Psoas muscle (tissue), 8 donors: Measurements from ENCODE around the gene EHD4. TPM values are rescaled to one million over a fixed set of nuclear protein-coding genes. Genes with fewer than 3 reads are reported as not detected.

Experiments
- ATAC-seq, 4 donors: fragments of 200-7000 bp; cut with Tn5 transposase; one replicate each; pipeline ENCODE4 v1.9.1; 2020; ENCODE audit warnings: moderate library complexity in 3 of 4, mild to moderate bottlenecking in 2 of 4
- DNase-seq, 2 donors: peaks; one replicate each; pipeline ENCODE4 v3.0.0-alpha.2; 2020
- H3K27ac ChIP-seq: fragments of 200-600 bp; one replicate; pipeline ENCODE4 v1.8.0; 2022
- H3K27me3 ChIP-seq, 3 donors: fragments of 200-600 bp in 1 of 3; one replicate each; pipeline versions ENCODE4 v1.6.1 to v1.8.0; 2013 to 2022; ENCODE audit warnings: low read length in 2 of 3, mild to moderate bottlenecking in 2 of 3, moderate library complexity in 1 of 3; ENCODE audit not compliant: insufficient read depth in 3 of 3
- H3K36me3 ChIP-seq, 2 donors: fragments of 200-600 bp in 1 of 2; one replicate each; pipeline versions ENCODE4 v1.6.1 to v1.8.0; 2013 to 2022; ENCODE audit warnings: low read depth in 1 of 2, mild to moderate bottlenecking in 1 of 2, moderate library complexity in 1 of 2; ENCODE audit not compliant: insufficient read depth in 1 of 2
- H3K4me1 ChIP-seq: fragments of 200-600 bp; one replicate; pipeline ENCODE4 v1.8.0; 2022
- H3K4me3 ChIP-seq: fragments of 200-600 bp; one replicate; pipeline ENCODE4 v1.8.0; 2022; ENCODE audit warnings: mild to moderate bottlenecking
- H3K9me3 ChIP-seq: fragments of 200-600 bp; one replicate; pipeline ENCODE4 v1.8.0; 2022
- WGBS, 3 donors: extraction: QIAGEN DNeasy Blood & Tissue Kit; methylation state at CpG; one replicate each; pipeline versions ENCODE4 v1.1.6 to v1.1.7; 2013; 5-methylcytosine and 5-hydroxymethylcytosine counted together
- intact Hi-C, 2 donors: fragments of 100-400 bp; cut with DNase I; formaldehyde crosslinking; loops; one replicate each; pipeline versions ENCODE4 v1.11.0 to v1.14.2; 2022
- polyA plus RNA-seq, 3 donors: library from polyadenylated mRNA; stranded (reverse); fragments of 200-250 nt; gene quantifications; one replicate each; pipeline ENCODE4 v1.2.3, GENCODE V29; 2013
- total RNA-seq, 4 donors: library from RNA; stranded (reverse); fragmentation: NEBNext Ultra II Directional in 2 of 4; extraction: Animal tissue kit (Norgen Biotek cat#: 25700) in 2 of 4; gene quantifications; one replicate each; pipeline versions ENCODE4 v1.2.1 to v1.2.4, GENCODE V29; 2021 to 2023
- TF ChIP-seq, protein P1 (sequence below): fragments of 200-600 bp; IDR thresholded peaks from one replicate; pipeline ENCODE4 v1.8.0; 2022; ENCODE audit warnings: antibody characterized with exemption
- donor health status: healthy with polysubstance abuse.
- donor health status: DM: no; HTN: no; CAD: no; lungs with moderate emphysema.
- donor health status: Bipolar disorder and iron deficiency.
- donor health status: healthy.
- donor health status: DM: yes; HTN: yes; CAD: no.
- donor health status: DM: no; HTN: no; CAD: no.
- donor health status: DM: no; HTN: no; CAD: no.
- donor health status: DM: yes; HTN: yes; CAD: no.

The EHD4 gene
- total and polyA plus RNA-seq, 7 donors, result 1.7 to 9.6 (median 5.3) TPM

DNA sequence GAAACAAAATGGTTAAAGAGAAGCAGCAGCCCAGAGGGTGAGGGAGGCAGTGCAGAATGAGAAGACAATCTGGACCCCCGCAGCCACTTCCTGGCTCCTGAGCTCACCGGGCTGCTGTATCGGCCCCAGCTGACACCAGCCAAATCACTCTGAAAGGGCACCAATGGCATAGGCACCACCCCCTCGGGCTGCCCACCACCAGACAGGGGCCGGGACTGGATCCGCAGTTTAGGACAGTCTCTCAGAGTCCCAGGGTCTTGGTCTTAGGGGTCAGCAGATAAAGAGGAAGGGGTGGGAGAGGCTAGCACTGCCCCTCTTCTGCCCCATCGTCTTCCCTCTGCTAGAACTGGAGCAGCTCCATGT is 17.9 kb upstream of the EHD4 start:
- 57 to 65% (median 60%) methylated on average over 7 of the region's 7 CpGs for WGBS, 3 donors
- intact Hi-C loops, result no loop called here
- Histone ChIP-seq H3K9me3 (no peaks in the 10 kb centered on the region), H3K4me1 (no peaks in the 10 kb centered on the region), H3K27me3 (no peaks in the 10 kb centered on the region), H3K27ac (no peak overlapping the region), H3K36me3 (no peaks in the 10 kb centered on the region), H3K4me3 (no peak overlapping the region)
- TF ChIP-seq, protein P1, sequence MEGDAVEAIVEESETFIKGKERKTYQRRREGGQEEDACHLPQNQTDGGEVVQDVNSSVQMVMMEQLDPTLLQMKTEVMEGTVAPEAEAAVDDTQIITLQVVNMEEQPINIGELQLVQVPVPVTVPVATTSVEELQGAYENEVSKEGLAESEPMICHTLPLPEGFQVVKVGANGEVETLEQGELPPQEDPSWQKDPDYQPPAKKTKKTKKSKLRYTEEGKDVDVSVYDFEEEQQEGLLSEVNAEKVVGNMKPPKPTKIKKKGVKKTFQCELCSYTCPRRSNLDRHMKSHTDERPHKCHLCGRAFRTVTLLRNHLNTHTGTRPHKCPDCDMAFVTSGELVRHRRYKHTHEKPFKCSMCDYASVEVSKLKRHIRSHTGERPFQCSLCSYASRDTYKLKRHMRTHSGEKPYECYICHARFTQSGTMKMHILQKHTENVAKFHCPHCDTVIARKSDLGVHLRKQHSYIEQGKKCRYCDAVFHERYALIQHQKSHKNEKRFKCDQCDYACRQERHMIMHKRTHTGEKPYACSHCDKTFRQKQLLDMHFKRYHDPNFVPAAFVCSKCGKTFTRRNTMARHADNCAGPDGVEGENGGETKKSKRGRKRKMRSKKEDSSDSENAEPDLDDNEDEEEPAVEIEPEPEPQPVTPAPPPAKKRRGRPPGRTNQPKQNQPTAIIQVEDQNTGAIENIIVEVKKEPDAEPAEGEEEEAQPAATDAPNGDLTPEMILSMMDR, result no peak
- peak in 1 of 2 donors; percentile 31 for DNase-seq
- no peak for ATAC-seq

DNA sequence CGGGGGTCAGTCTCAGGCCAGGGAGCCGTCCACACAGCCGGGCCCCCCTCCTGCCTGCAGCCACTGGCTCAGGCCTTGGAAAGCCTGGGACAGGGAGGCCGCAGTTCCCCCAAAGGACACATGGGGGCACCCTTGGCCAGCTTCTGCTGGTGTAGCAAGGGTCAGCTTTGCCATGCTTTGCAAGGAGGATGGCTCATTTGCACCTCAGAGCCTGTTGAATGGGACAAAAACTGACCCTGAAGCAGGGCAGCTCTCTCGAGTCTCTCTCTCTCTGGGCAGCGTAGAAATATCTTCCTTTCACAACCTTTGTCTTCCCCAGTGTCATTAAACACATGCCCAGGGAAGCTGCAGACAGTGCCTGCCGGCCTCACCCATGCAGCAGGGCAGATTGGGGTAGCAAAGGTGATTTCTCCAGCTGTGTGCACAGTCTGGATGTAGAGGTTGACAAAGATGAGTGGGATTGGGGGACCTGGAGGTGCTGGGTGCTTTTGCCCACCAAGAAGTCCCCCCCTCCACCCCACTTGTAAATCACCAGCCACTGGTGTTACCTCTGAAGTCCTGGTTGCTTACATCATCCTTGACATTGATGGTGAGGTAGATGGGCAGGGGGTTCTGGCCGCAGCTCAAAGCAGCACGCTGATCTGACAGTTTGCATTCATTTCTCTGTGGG is 17.4 kb upstream of the EHD4 start:
- Histone ChIP-seq H3K36me3 (no peaks in the 10 kb centered on the region), H3K9me3 (no peaks in the 10 kb centered on the region), H3K27me3 (no peaks in the 10 kb centered on the region), H3K4me3 (no peak overlapping the region), H3K27ac (no peak overlapping the region), H3K4me1 (no peaks in the 10 kb centered on the region)
- ATAC-seq (peak; percentile 90 to 98 (median 96)), DNase-seq (peak; percentile 82 to 91)
- TF ChIP-seq, protein P1, result peak; percentile 99
- intact Hi-C loops, result loop anchor here (1.0 to 10.0 kb wide), 4 partner anchors 68 to 145 kb away; no protein-coding TSS in a partner anchor
- 20 to 24% (median 22%) methylated on average over 9 of the region's 9 CpGs for WGBS, 3 donors

DNA sequence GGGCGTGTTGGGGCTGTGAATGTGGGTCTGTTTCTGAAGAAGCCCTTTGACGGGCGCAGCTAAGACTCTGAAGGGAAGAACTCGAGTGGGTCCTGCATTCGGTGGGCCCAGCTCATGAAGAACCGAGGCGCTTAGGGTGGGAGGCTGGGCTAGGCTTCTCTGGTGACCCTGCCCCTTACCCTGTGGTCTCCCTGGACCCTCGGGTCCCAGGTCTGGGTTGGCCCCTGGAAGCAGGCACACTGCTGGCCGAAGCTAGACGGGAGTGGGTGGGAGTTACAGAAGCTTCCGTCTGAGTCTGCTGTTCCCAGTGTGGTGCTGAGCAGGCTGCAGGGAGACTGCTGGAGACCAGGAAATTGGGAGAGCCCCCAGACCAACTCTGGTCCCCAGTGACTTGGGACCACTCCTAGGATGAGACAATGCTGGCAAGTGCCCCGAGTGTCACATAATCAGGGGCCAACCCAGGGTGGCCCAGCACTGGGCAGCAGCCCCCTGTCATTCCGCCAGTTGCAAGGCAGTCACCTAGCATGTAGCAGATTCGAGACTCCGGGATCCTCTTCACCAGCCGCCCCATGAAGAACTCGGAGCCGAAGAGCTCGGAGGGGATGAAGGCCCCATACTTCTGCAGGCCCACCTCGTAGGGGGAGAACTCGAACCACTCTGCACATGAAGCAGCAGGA is 16.7 kb upstream of the EHD4 start:
- intact Hi-C loops, result loop anchor here (1.0 to 10.0 kb wide), 4 partner anchors 68 to 146 kb away; no protein-coding TSS in a partner anchor
- 74 to 78% (median 77%) methylated on average over 21 of the region's 21 CpGs for WGBS, 3 donors
- peak in 3 of 4 donors; percentile 6 to 18 (median 16) for ATAC-seq
- Histone ChIP-seq H3K27ac (no peak overlapping the region), H3K36me3 (no peaks in the 10 kb centered on the region), H3K4me1 (no peaks in the 10 kb centered on the region), H3K9me3 (no peaks in the 10 kb centered on the region), H3K4me3 (no peak overlapping the region), H3K27me3 (no peaks in the 10 kb centered on the region)
- TF ChIP-seq, protein P1, result no peak
- peak in 1 of 2 donors; percentile 34 for DNase-seq

DNA sequence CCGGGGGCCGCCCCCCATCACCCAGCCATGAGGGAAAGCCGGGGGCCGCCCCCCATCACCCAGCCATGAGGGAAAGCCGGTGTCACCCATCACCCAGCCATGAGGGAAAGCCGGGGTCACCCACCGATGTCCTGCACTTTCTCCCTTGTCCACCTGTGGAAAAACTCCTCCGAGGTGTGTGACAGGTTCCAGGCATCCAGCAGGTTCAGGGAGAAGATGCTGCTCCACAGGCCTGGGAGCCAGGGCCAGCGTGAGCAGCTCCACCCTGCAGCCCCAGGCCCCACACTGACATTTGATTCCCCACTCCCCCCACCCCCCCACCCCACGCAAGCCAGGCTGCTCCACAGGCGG is 15.5 kb upstream of the EHD4 start:
- DNase-seq (peak in 1 of 2 donors; percentile 35), ATAC-seq (no peak)
- no peaks in the 10 kb centered on the region for H3K27me3 ChIP-seq
- no peak overlapping the region for H3K27ac ChIP-seq
- no peak overlapping the region for H3K4me3 ChIP-seq
- intact Hi-C loops, result loop anchor here (2.0 to 10.0 kb wide), 3 partner anchors 71 to 147 kb away; no protein-coding TSS in a partner anchor
- H3K4me1 ChIP-seq, result no peaks in the 10 kb centered on the region
- H3K9me3 ChIP-seq, result no peaks in the 10 kb centered on the region
- 84 to 88% (median 87%) methylated on average over 8 to 11 of the region's 11 CpGs for WGBS, 3 donors
- H3K36me3 ChIP-seq, result no peaks in the 10 kb centered on the region
- TF ChIP-seq, protein P1, result no peak
